ENCODE data around the gene ASB8.

The ASB8 gene

GRCh38 chr12:48157018-48157888, at the start of gene ASB8:
Gene ASB8, minus strand, starts transcription at chr12:48157515. Its CDS starts 4,019 bp downstream, at chr12:48153496.
- H2AFZ ChIP-seq (ENCODE audit: low read depth, low read length, severe bottlenecking), result peak within 1 kb of the TSS; percentile 83
- H4K20me1 ChIP-seq (ENCODE audit: low read depth, low read length), result no peaks in the 10 kb centered on the region
- peak; percentile 22 for TF ChIP-seq CTCF (IDR thresholded peaks at IDR 0.05; ENCODE audit: insufficient read depth, low read length, poor library complexity, severe bottlenecking)
- TF ChIP-seq EZH2phosphoT487 (conservative IDR thresholded peaks at IDR 0.05; ENCODE audit: low read length), result no peak
- H3K9me2 ChIP-seq (replicated peaks; ENCODE audit: insufficient read depth, low read length), result no peaks in the 10 kb centered on the region
- H3K4me2 ChIP-seq (ENCODE audit: low read depth, low read length, poor library complexity, severe bottlenecking), result peak within 1 kb of the TSS; percentile 81
- no peaks in the 10 kb centered on the region for H3K27me3 ChIP-seq (ENCODE audit: low read length)
- H3F3A ChIP-seq (ENCODE audit: insufficient read depth), result no peaks in the 10 kb centered on the region
- no peaks in the 10 kb centered on the region for H3K36me3 ChIP-seq (ENCODE audit: low read length)
- peak within 1 kb of the TSS; percentile 47 for H3K27ac ChIP-seq (ENCODE audit: low read depth, low read length)
- peak within 1 kb of the TSS; percentile 68 for H3K4me3 ChIP-seq (ENCODE audit: insufficient read depth, low read length, poor library complexity, severe bottlenecking)
- H3K9ac ChIP-seq (ENCODE audit: low read length), result peak within 1 kb of the TSS; percentile 66
- no peaks in the 10 kb centered on the region for H3K9me3 ChIP-seq (ENCODE audit: insufficient read depth, low read length)
- peaks cover 15% of the 10 kb centered on the region for H3K79me2 ChIP-seq (ENCODE audit: insufficient read depth, low read length)

- no peaks in the 10 kb centered on the region for H4K20me1 ChIP-seq (ENCODE audit: low read depth, low read length)
- H3K27me3 ChIP-seq (ENCODE audit: low read length), result no peaks in the 10 kb centered on the region
- no peaks in the 10 kb centered on the region for H3K79me2 ChIP-seq (ENCODE audit: insufficient read depth, low read length)
- no peak within 1 kb of the TSS for H2AFZ ChIP-seq (ENCODE audit: low read depth, low read length, severe bottlenecking)
- no peak within 1 kb of the TSS for H3K4me2 ChIP-seq (ENCODE audit: low read depth, low read length, poor library complexity, severe bottlenecking)
- H3K9me2 ChIP-seq (replicated peaks; ENCODE audit: insufficient read depth, low read length), result no peaks in the 10 kb centered on the region
- no peak within 1 kb of the TSS for H3K27ac ChIP-seq (ENCODE audit: low read depth, low read length)
- no peak within 1 kb of the TSS for H3K9ac ChIP-seq (ENCODE audit: low read length)
- H3K4me3 ChIP-seq (ENCODE audit: insufficient read depth, low read length, poor library complexity, severe bottlenecking), result no peak within 1 kb of the TSS
- no peaks in the 10 kb centered on the region for H3K36me3 ChIP-seq (ENCODE audit: low read length)
- no peaks in the 10 kb centered on the region for H3F3A ChIP-seq (ENCODE audit: insufficient read depth)
- TF ChIP-seq CTCF (IDR thresholded peaks at IDR 0.05; ENCODE audit: insufficient read depth, low read length, poor library complexity, severe bottlenecking) (no peak), EZH2phosphoT487 (conservative IDR thresholded peaks at IDR 0.05; ENCODE audit: low read length) (no peak)
- H3K9me3 ChIP-seq (ENCODE audit: insufficient read depth, low read length), result no peaks in the 10 kb centered on the region
Measured at GRCh38 chr12:48203192-48203591, 45.9 kb upstream of the ASB8 start, which contains the start of gene OR10AD1. Gene OR10AD1, minus strand, starts transcription at chr12:48203292. Its CDS starts 0 bp downstream, at chr12:48203292.

GRCh38 chr12:48202766-48203165, 45.5 kb upstream of the ASB8 start:
- Histone ChIP-seq H3K27me3 (ENCODE audit: low read length) (no peaks in the 10 kb centered on the region), H3K9me2 (replicated peaks; ENCODE audit: insufficient read depth, low read length) (no peaks in the 10 kb centered on the region)

More at GRCh38 chr12:48202766-48203165, 45.5 kb upstream of the ASB8 start:
- Histone ChIP-seq H3K36me3 (ENCODE audit: low read length) (no peaks in the 10 kb centered on the region), H3F3A (ENCODE audit: insufficient read depth) (no peaks in the 10 kb centered on the region), H3K9me3 (ENCODE audit: insufficient read depth, low read length) (no peaks in the 10 kb centered on the region), H2AFZ (ENCODE audit: low read depth, low read length, severe bottlenecking) (no peak overlapping the region), H3K4me3 (ENCODE audit: insufficient read depth, low read length, poor library complexity, severe bottlenecking) (no peak overlapping the region), H3K27ac (ENCODE audit: low read depth, low read length) (no peak overlapping the region), H3K4me2 (ENCODE audit: low read depth, low read length, poor library complexity, severe bottlenecking) (no peak overlapping the region), H4K20me1 (ENCODE audit: low read depth, low read length) (no peaks in the 10 kb centered on the region), H3K79me2 (ENCODE audit: insufficient read depth, low read length) (no peaks in the 10 kb centered on the region), H3K9ac (ENCODE audit: low read length) (no peak overlapping the region)
- no peak for TF ChIP-seq CTCF (IDR thresholded peaks at IDR 0.05; ENCODE audit: insufficient read depth, low read length, poor library complexity, severe bottlenecking)
- TF ChIP-seq EZH2phosphoT487 (conservative IDR thresholded peaks at IDR 0.05; ENCODE audit: low read length), result no peak
